GM12878 (cell line): ENCODE results near the gene LDLRAD4. TPM values are rescaled to one million over a fixed set of nuclear protein-coding genes. Genes with fewer than 3 reads are reported as not detected.

Experiments used
- ATF2 ChIP-seq: IDR thresholded peaks from 2 replicates; pipeline ENCODE4 v1.6.1; 2012; ENCODE audit warnings: low read length, inconsistent platforms
- ATF3 ChIP-seq: IDR thresholded peaks from 2 replicates; pipeline ENCODE4 v1.6.1; 2011; ENCODE audit warnings: low read depth, mild to moderate bottlenecking, low read length, moderate library complexity, borderline replicate concordance; ENCODE audit errors: extremely low read depth
- BCL11A ChIP-seq: IDR thresholded peaks from 2 replicates; pipeline ENCODE4 v1.6.1; 2011; ENCODE audit warnings: low read depth, low read length
- BMI1 ChIP-seq: fragments of 450-650 bp; IDR thresholded peaks from 2 replicates; pipeline ENCODE4 v1.6.1; 2016; ENCODE audit warnings: mild to moderate bottlenecking, moderate library complexity, borderline replicate concordance
- BRCA1 ChIP-seq: IDR thresholded peaks from 2 replicates; pipeline ENCODE4 v1.6.1; 2011; ENCODE audit warnings: low read depth, low read length, improper control_type of control experiment
- CBX3 ChIP-seq: fragments of 200-600 bp; sonication (generic); IDR thresholded peaks from 2 replicates; pipeline ENCODE4 v1.6.1; 2016; ENCODE audit warnings: low read depth, borderline replicate concordance
- CBX5 ChIP-seq: sonication (generic); IDR thresholded peaks from 2 replicates; pipeline ENCODE4 v1.6.1; 2016; ENCODE audit warnings: low read depth, moderate library complexity, mild to moderate bottlenecking, inconsistent platforms
- CEBPZ ChIP-seq: fragments of 150-350 bp; IDR thresholded peaks from 2 replicates; pipeline ENCODE4 v1.6.1; 2016; ENCODE audit warnings: low read depth, low read length
- EP300 ChIP-seq, 2 experiments: fragments of 150-350 bp in 1 of 2; IDR thresholded peaks; 2 replicates each; pipeline ENCODE4 v1.6.1; 2011 to 2012; ENCODE audit warnings: low read depth in 2 of 2, low read length in 2 of 2, borderline replicate concordance in 1 of 2, improper control_type of control experiment in 1 of 2, inconsistent platforms in 1 of 2; ENCODE audit not compliant: control insufficient read depth in 1 of 2
- FOXM1 ChIP-seq: IDR thresholded peaks from 2 replicates; pipeline ENCODE4 v1.6.1; 2012; ENCODE audit warnings: low read depth, mild to moderate bottlenecking, inconsistent platforms, low read length, moderate library complexity
- IKZF1 ChIP-seq: fragments of 450-650 bp; conservative IDR thresholded peaks from 2 replicates; pipeline ENCODE4 v1.6.1; 2017; ENCODE audit warnings: antibody characterized with exemption, mild to moderate bottlenecking
- IKZF2 ChIP-seq, 2 experiments: fragments of 450-650 bp; IDR thresholded peaks; 2 replicates each; pipeline ENCODE4 v1.6.1; 2017; ENCODE audit warnings: mild to moderate bottlenecking in 2 of 2, moderate library complexity in 2 of 2
- IRF4 ChIP-seq: IDR thresholded peaks from 2 replicates; pipeline ENCODE4 v1.6.1; 2011; ENCODE audit warnings: low read depth, low read length
- KDM1A ChIP-seq: fragments of 200-600 bp; sonication (generic); IDR thresholded peaks from 2 replicates; pipeline ENCODE4 v1.6.1; 2016; ENCODE audit warnings: borderline replicate concordance
- MTA3 ChIP-seq: IDR thresholded peaks from 2 replicates; pipeline ENCODE4 v1.6.1; 2012; ENCODE audit warnings: low read length, inconsistent platforms, borderline replicate concordance
- MYC ChIP-seq: IDR thresholded peaks from 2 replicates; pipeline ENCODE4 v1.6.1; 2011; ENCODE audit warnings: mild to moderate bottlenecking, low read length, moderate library complexity, inconsistent platforms; ENCODE audit not compliant: insufficient read depth, insufficient replicate concordance, insufficient read length, severe bottlenecking
- NBN ChIP-seq: fragments of 450-650 bp; IDR thresholded peaks from 2 replicates; pipeline ENCODE4 v1.6.1; 2016
- NR2C2 ChIP-seq: IDR thresholded peaks from 2 replicates; pipeline ENCODE4 v1.6.1; 2011; ENCODE audit warnings: borderline replicate concordance, low read depth; ENCODE audit not compliant: control insufficient read depth, insufficient read length
- PML ChIP-seq: IDR thresholded peaks from 2 replicates; pipeline ENCODE4 v1.6.1; 2012; ENCODE audit warnings: low read length, inconsistent platforms
- RB1 ChIP-seq: fragments of 450-650 bp; formaldehyde crosslinking; IDR thresholded peaks from 2 replicates; pipeline ENCODE4 v1.6.1; 2017; ENCODE audit warnings: mild to moderate bottlenecking, borderline replicate concordance
- RUNX3 ChIP-seq: IDR thresholded peaks from 2 replicates; pipeline ENCODE4 v1.6.1; 2012; ENCODE audit warnings: low read length, inconsistent platforms
- SPI1 ChIP-seq: IDR thresholded peaks from 2 replicates; pipeline ENCODE4 v1.6.1; 2011; ENCODE audit warnings: low read depth, mild to moderate bottlenecking, low read length, moderate library complexity, borderline replicate concordance; ENCODE audit not compliant: insufficient read depth
- SUPT20H ChIP-seq: IDR thresholded peaks from 2 replicates; pipeline ENCODE4 v1.6.1; 2011; ENCODE audit warnings: low read depth, mild to moderate bottlenecking, low read length, moderate library complexity, borderline replicate concordance; ENCODE audit not compliant: control insufficient read depth
- TCF12 ChIP-seq: IDR thresholded peaks from 2 replicates; pipeline ENCODE4 v1.6.1; 2011; ENCODE audit warnings: low read depth, mild to moderate bottlenecking, low read length
- ZBTB33 ChIP-seq: fragments of 450-650 bp; IDR thresholded peaks from 2 replicates; pipeline ENCODE4 v1.6.1; 2017; ENCODE audit warnings: mild to moderate bottlenecking
- polyA plus RNA-seq, 11 experiments: library from polyadenylated mRNA; depleted of rRNA in 4 of 11; unstranded in 6 of 11; stranded (reverse) in 5 of 11; fragments of >200 nt; fragmentation: Nextera tagmentation in 4 of 11; fragmentation: Illumina TruSeq in 1 of 11; extraction: Ambion mirVana in 4 of 11; extraction: Trizol in 1 of 11; gene quantifications; 1 replicate in 1 of 11; 2 replicates in 10 of 11; pipeline versions ENCODE4 v1.2.1 to v1.2.3, GENCODE V29; 2011 to 2016; ENCODE audit warnings: inconsistent platforms in 2 of 11, missing spikeins in 2 of 11, low read depth in 1 of 11
- total RNA-seq, 4 experiments: library from RNA; depleted of rRNA in 3 of 4; stranded (reverse); fragments of >200 nt in 3 of 4; fragmentation: Illumina TruSeq in 1 of 4; extraction: Trizol in 1 of 4; gene quantifications; 2 replicates each; pipeline versions ENCODE4 v1.2.1 to v1.2.3, GENCODE V29; 2013 to 2021

The LDLRAD4 gene
- total and polyA plus RNA-seq, 10 of the 15 experiments (the other 5 are each of a cell fraction or from before 2014, with no cell fraction given) = 2.7 to 16.8 (median 11.2) TPM

GRCh38 chr18:13455960-13456481, 237.5 kb downstream of the LDLRAD4 start (continued):
- TF ChIP-seq BMI1 (no peak), MTA3 (peak; percentile 75; the same call in 1 of the 2 replicates), NBN (no peak), EP300 (IDR thresholded peaks at IDR 0.05; ENCODE audit: borderline replicate concordance in 1 of 2, control insufficient read depth in 1 of 2, low read depth in 2 of 2, low read length in 2 of 2) (no peak), IRF4 (peak; percentile 73; the same call in 1 of the 2 replicates), SUPT20H (no peak), BCL11A (peak; percentile 69; the same call in 1 of the 2 replicates), PML (no peak), CBX5 (0 out of 2 replicates have a peak, but pooled peaks have one; percentile 19), RB1 (no peak), IKZF2 (IDR thresholded peaks at IDR 0.05) (peak; percentile 35 to 42; a peak in 2 of 4 replicates), ATF2 (peak; percentile 77), MYC (no peak), RUNX3 (peak; percentile 95), CEBPZ (no peak), TCF12 (peak; percentile 94), SPI1 (no peak), KDM1A (no peak), FOXM1 (peak; percentile 74), BRCA1 (no peak), CBX3 (no peak), IKZF1 (peak; percentile 25; the same call in 1 of the 2 replicates), NR2C2 (no peak), ZBTB33 (no peak), ATF3 (no peak)
